ENCODE data around the gene FXYD7. TPM values are rescaled to one million over a fixed set of nuclear protein-coding genes. Genes with fewer than 3 reads are reported as not detected.

Gene FXYD7
- total RNA-seq, 1 experiment from 2014 or later: 0.71 TPM

- BruUV-seq (replicated peaks): no TSS peak
Measured at GRCh38 chr19:35105411-35106290, 37.4 kb upstream of the FXYD7 start.

More at GRCh38 chr19:35105411-35106290, 37.4 kb upstream of the FXYD7 start:
- ChIA-PET POLR2A (no interaction called here), CTCF (no interaction called here), RAD21 (ENCODE audit: low non-redundant PET in 1 of 2, low total read pairs in 2 of 2, uncharacterized antibody in 2 of 2, unreplicated experiment in 2 of 2) (no interaction called here)
- TF ChIP-seq REST (IDR thresholded peaks at IDR 0.05; ENCODE audit: low read depth): no peak
- DNase-seq (ENCODE audit: low read depth, low spot score) (no peak), ATAC-seq (no peak)
- Histone ChIP-seq H3K27me3 (ENCODE audit: insufficient read depth, low read length) (no peaks in the 10 kb centered on the region), H3K27ac (ENCODE audit: low read depth, low read length) (peak overlapping the region; percentile 52; the same call in 1 of the 2 replicates), H3K9ac (ENCODE audit: low read length) (no peak overlapping the region), H3K36me3 (ENCODE audit: control insufficient read depth in 1 of 2, insufficient read depth in 2 of 2, low read length in 2 of 2) (no peaks in the 10 kb centered on the region), H2AFZ (ENCODE audit: low read depth, low read length, poor library complexity, severe bottlenecking) (no peak overlapping the region), H4K20me1 (ENCODE audit: insufficient read depth) (no peaks in the 10 kb centered on the region), H3K79me2 (ENCODE audit: insufficient read depth, low read length) (no peaks in the 10 kb centered on the region), H3K9me3 (ENCODE audit: control insufficient read depth in 1 of 2, insufficient read depth in 1 of 2, low read depth in 1 of 2, low read length in 2 of 2) (peaks cover 0 to 11% of the 10 kb centered on the region in 2 experiments; a peak in 1 of 4 replicates), H3K4me2 (ENCODE audit: low read length) (no peak overlapping the region), H3K9me2 (ENCODE audit: insufficient read depth) (no peaks in the 10 kb centered on the region), H3K4me1 (ENCODE audit: control insufficient read depth in 1 of 2, insufficient read depth in 2 of 2, low read length in 2 of 2) (peaks cover 14 to 35% of the 10 kb centered on the region in 2 experiments), H3K4me3 (replicated peaks in 1 of 2; ENCODE audit: low read depth in 1 of 2, low read length in 2 of 2) (no peak overlapping the region)
- intact Hi-C loops (cut with micrococcal nuclease): no loop called here

Data from HCT116 (cell line).